Measurements from ENCODE around the gene SHISA5.

- TF ChIP-seq, protein P1, sequence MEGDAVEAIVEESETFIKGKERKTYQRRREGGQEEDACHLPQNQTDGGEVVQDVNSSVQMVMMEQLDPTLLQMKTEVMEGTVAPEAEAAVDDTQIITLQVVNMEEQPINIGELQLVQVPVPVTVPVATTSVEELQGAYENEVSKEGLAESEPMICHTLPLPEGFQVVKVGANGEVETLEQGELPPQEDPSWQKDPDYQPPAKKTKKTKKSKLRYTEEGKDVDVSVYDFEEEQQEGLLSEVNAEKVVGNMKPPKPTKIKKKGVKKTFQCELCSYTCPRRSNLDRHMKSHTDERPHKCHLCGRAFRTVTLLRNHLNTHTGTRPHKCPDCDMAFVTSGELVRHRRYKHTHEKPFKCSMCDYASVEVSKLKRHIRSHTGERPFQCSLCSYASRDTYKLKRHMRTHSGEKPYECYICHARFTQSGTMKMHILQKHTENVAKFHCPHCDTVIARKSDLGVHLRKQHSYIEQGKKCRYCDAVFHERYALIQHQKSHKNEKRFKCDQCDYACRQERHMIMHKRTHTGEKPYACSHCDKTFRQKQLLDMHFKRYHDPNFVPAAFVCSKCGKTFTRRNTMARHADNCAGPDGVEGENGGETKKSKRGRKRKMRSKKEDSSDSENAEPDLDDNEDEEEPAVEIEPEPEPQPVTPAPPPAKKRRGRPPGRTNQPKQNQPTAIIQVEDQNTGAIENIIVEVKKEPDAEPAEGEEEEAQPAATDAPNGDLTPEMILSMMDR (IDR thresholded peaks at IDR 0.05; ENCODE audit: poor library complexity), result no peak
- TF ChIP-seq EZH2phosphoT487 (IDR thresholded peaks at IDR 0.05; ENCODE audit: low read depth, severe bottlenecking, unreplicated experiment), result no peak
Measured at GRCh38 chr3:48538451-48538850, 34.5 kb upstream of the SHISA5 start.
